GM12878 (cell line): ENCODE results near the gene ZC3H6. TPM values are rescaled to one million over a fixed set of nuclear protein-coding genes. Genes with fewer than 3 reads are reported as not detected.

Experiments
- ATAC-seq: fragments of 200-7000 bp; cut with Tn5 transposase; 3 replicates; pipeline ENCODE4 v1.9.1; 2020; ENCODE audit warnings: mild to moderate bottlenecking, moderate library complexity
- BruUV-seq: library from RNA; stranded (reverse); fragments of 400-500 nt; replicated peaks from 2 replicates; lab custom pipeline; 2021; lab: Mats Ljungman, UMichigan
- CTCF ChIA-PET: fragments of 300-600 bp; sonication (Branson Sonifier 250); formaldehyde crosslinking; extraction: SDS; loops from one replicate; lab custom pipeline; 2021; ENCODE audit warnings: inconsistent platforms; lab: Yijun Ruan, JAX
- POLR2A ChIA-PET: fragments of 350-600 bp; formaldehyde crosslinking; extraction: SDS; loops from one replicate; lab custom pipeline; 2021; ENCODE audit warnings: inconsistent platforms; lab: Charles Lee
- RAD21 ChIA-PET: fragments of 300-600 bp; sonication (Branson Sonifier 250); formaldehyde crosslinking; loops from one replicate; lab custom pipeline; 2023; ENCODE audit warnings: antibody characterized with exemption; ENCODE audit not compliant: unreplicated experiment; lab: Charles Lee
- SMC1A ChIA-PET: fragments of 300-600 bp; sonication (Branson Sonifier 250); formaldehyde crosslinking; loops from one replicate; lab custom pipeline; 2023; ENCODE audit not compliant: unreplicated experiment, uncharacterized antibody; lab: Charles Lee
- DNase-seq: peaks from one replicate; pipeline ENCODE4 v3.0.0-alpha.2; 2011; ENCODE audit warnings: low read depth, low spot score
- FAIRE-seq: peaks from 3 replicates; lab custom pipeline; 2011; peaks lifted over from hg19 to GRCh38; lab: Jason Lieb, UNC
- H2AFZ ChIP-seq: 2 replicates; pipeline ENCODE4 v1.6.0; 2011; ENCODE audit warnings: low read depth, low read length, control low read depth; ENCODE audit not compliant: control insufficient read depth
- H3K27ac ChIP-seq: 2 replicates; pipeline ENCODE4 v1.5.1; 2011; ENCODE audit warnings: control low read depth; ENCODE audit not compliant: control insufficient read depth, insufficient read depth
- H3K27me3 ChIP-seq, 2 experiments: replicated peaks in 1 of 2; 2 replicates each; pipeline versions ENCODE4 v1.6.0 to v1.6.1; 2011; ENCODE audit warnings: low read length in 1 of 2; ENCODE audit not compliant: control insufficient read depth in 2 of 2, insufficient read depth in 2 of 2
- H3K36me3 ChIP-seq, 2 experiments: 2 replicates each; pipeline ENCODE4 v1.5.1; 2011; ENCODE audit warnings: low read length in 1 of 2; ENCODE audit not compliant: control insufficient read depth in 2 of 2, insufficient read depth in 2 of 2
- H3K4me1 ChIP-seq: 2 replicates; pipeline ENCODE4 v1.6.1; 2011; ENCODE audit warnings: mild to moderate bottlenecking, low read length, moderate library complexity, mixed read lengths; ENCODE audit not compliant: control insufficient read depth, insufficient read depth
- H3K4me2 ChIP-seq: 2 replicates; pipeline ENCODE4 v1.6.0; 2011; ENCODE audit warnings: control low read depth; ENCODE audit not compliant: control insufficient read depth, insufficient read depth
- H3K4me3 ChIP-seq: fragments of 200-600 bp; sonication (generic); 2 replicates; pipeline ENCODE4 v1.5.1; 2016
- H3K79me2 ChIP-seq: 2 replicates; pipeline ENCODE4 v1.6.0; 2011; ENCODE audit warnings: low read length; ENCODE audit not compliant: control insufficient read depth, insufficient read depth
- H3K9ac ChIP-seq: 2 replicates; pipeline ENCODE4 v1.8.0; 2011; ENCODE audit warnings: low read length, control low read depth, mixed read lengths; ENCODE audit not compliant: control insufficient read depth, insufficient read depth
- H3K9me3 ChIP-seq: replicated peaks from 3 replicates; pipeline ENCODE4 v1.5.1; 2011; ENCODE audit warnings: mild to moderate bottlenecking, low read length; ENCODE audit not compliant: control insufficient read depth, insufficient read depth
- H4K20me1 ChIP-seq: 2 replicates; pipeline ENCODE4 v1.6.0; 2011; ENCODE audit not compliant: control insufficient read depth, insufficient read depth
- CUX1 ChIP-seq: IDR thresholded peaks from 2 replicates; pipeline ENCODE4 v1.6.1; 2012; ENCODE audit warnings: improper control_type of control experiment, low read depth, low read length; ENCODE audit not compliant: insufficient replicate concordance
- EP300 ChIP-seq, 2 experiments: fragments of 150-350 bp in 1 of 2; IDR thresholded peaks; 2 replicates each; pipeline ENCODE4 v1.6.1; 2011 to 2012; ENCODE audit warnings: low read depth in 2 of 2, low read length in 2 of 2, borderline replicate concordance in 1 of 2, improper control_type of control experiment in 1 of 2, inconsistent platforms in 1 of 2; ENCODE audit not compliant: control insufficient read depth in 1 of 2
- FOXM1 ChIP-seq: IDR thresholded peaks from 2 replicates; pipeline ENCODE4 v1.6.1; 2012; ENCODE audit warnings: low read depth, mild to moderate bottlenecking, inconsistent platforms, low read length, moderate library complexity
- GABPA ChIP-seq: IDR thresholded peaks from 2 replicates; pipeline ENCODE4 v1.6.1; 2014; ENCODE audit warnings: antibody characterized with exemption, low read depth, mild to moderate bottlenecking, inconsistent platforms
- HCFC1 ChIP-seq: fragments of 150-350 bp; IDR thresholded peaks from 2 replicates; pipeline ENCODE4 v1.6.1; 2014; ENCODE audit warnings: low read length
- KDM1A ChIP-seq: fragments of 200-600 bp; sonication (generic); IDR thresholded peaks from 2 replicates; pipeline ENCODE4 v1.6.1; 2016; ENCODE audit warnings: borderline replicate concordance
- MEF2B ChIP-seq: fragments of 450-650 bp; IDR thresholded peaks from 2 replicates; pipeline ENCODE4 v1.6.1; 2018; ENCODE audit warnings: mild to moderate bottlenecking, moderate library complexity; ENCODE audit not compliant: partially characterized antibody, poor library complexity, severe bottlenecking
- NR2F1 ChIP-seq: fragments of 450-650 bp; conservative IDR thresholded peaks from 2 replicates; pipeline ENCODE4 v1.6.1; 2017; ENCODE audit warnings: mild to moderate bottlenecking
- POLR2AphosphoS5 ChIP-seq: IDR thresholded peaks from 2 replicates; pipeline ENCODE4 v1.6.1; 2011; ENCODE audit warnings: mild to moderate bottlenecking, low read length, inconsistent platforms
- RFX5 ChIP-seq: IDR thresholded peaks from 2 replicates; pipeline ENCODE4 v1.6.1; 2011; ENCODE audit warnings: low read depth, low read length, improper control_type of control experiment
- SIN3A ChIP-seq: IDR thresholded peaks from 2 replicates; pipeline ENCODE4 v1.6.1; 2012; ENCODE audit warnings: low read depth, low read length, improper control_type of control experiment
- SPI1 ChIP-seq: IDR thresholded peaks from 2 replicates; pipeline ENCODE4 v1.6.1; 2011; ENCODE audit warnings: low read depth, mild to moderate bottlenecking, low read length, moderate library complexity, borderline replicate concordance; ENCODE audit not compliant: insufficient read depth
- in situ Hi-C: fragments of 300-500 bp; cut with MboI; formaldehyde crosslinking; loops from 9 replicates; pipeline ENCODE4 v1.14.3; 2018; ENCODE audit warnings: mixed read lengths
- intact Hi-C: fragments of 100-400 bp; cut with micrococcal nuclease; formaldehyde crosslinking; loops from one replicate; pipeline ENCODE4 v1.14.2; 2022; ENCODE audit not compliant: unreplicated experiment
- polyA plus RNA-seq, 11 experiments: library from polyadenylated mRNA; depleted of rRNA in 4 of 11; unstranded in 6 of 11; stranded (reverse) in 5 of 11; fragments of >200 nt; fragmentation: Nextera tagmentation in 4 of 11; fragmentation: Illumina TruSeq in 1 of 11; extraction: Ambion mirVana in 4 of 11; extraction: Trizol in 1 of 11; gene quantifications; 1 replicate in 1 of 11; 2 replicates in 10 of 11; pipeline versions ENCODE4 v1.2.1 to v1.2.3, GENCODE V29; 2011 to 2016; ENCODE audit warnings: inconsistent platforms in 2 of 11, missing spikeins in 2 of 11, low read depth in 1 of 11
- total RNA-seq, 4 experiments: library from RNA; depleted of rRNA in 3 of 4; stranded (reverse); fragments of >200 nt in 3 of 4; fragmentation: Illumina TruSeq in 1 of 4; extraction: Trizol in 1 of 4; gene quantifications; 2 replicates each; pipeline versions ENCODE4 v1.2.1 to v1.2.3, GENCODE V29; 2013 to 2021

Gene ZC3H6
- total and polyA plus RNA-seq, 10 of the 15 experiments (the other 5 are each of a cell fraction or from before 2014, with no cell fraction given): 0.53 to 4.7 (median 1.9) TPM

- TF ChIP-seq CUX1: no peak
- no peak for TF ChIP-seq EP300 (IDR thresholded peaks at IDR 0.05; ENCODE audit: borderline replicate concordance in 1 of 2, control insufficient read depth in 1 of 2, low read depth in 2 of 2, low read length in 2 of 2)
- TF ChIP-seq NR2F1: no peak
Observed at GRCh38 chr2:112310906-112311305, 35.5 kb downstream of the ZC3H6 start (continued).

GRCh38 chr2:112311932-112312331, 36.5 kb downstream of the ZC3H6 start:
- Histone ChIP-seq H4K20me1 (no peaks in the 10 kb centered on the region), H3K9me3 (no peaks in the 10 kb centered on the region), H3K79me2 (no peaks in the 10 kb centered on the region), H3K9ac (no peak overlapping the region), H3K27ac (no peak overlapping the region), H3K27me3 (no peaks in the 10 kb centered on the region), H3K4me3 (no peak overlapping the region), H2AFZ (no peak overlapping the region), H3K4me2 (no peak overlapping the region), H3K4me1 (no peaks in the 10 kb centered on the region), H3K36me3 (no peaks in the 10 kb centered on the region)
- ChIA-PET POLR2A (no interaction called here), SMC1A (interaction anchor here (1.2 to 1.4 kb wide), 2 partner anchors 17 to 25 kb away, joined by 3 to 4 read pairs; no protein-coding TSS in a partner anchor), CTCF (interaction anchor here (1.2 kb wide), 1 partner anchor 11 kb away, joined by 3 read pairs; no protein-coding TSS in a partner anchor), RAD21 (no interaction called here)
- in situ Hi-C loops: no loop called here
- no peak for ATAC-seq
- DNase-seq: no peak
- intact Hi-C loops: no loop called here
- TF ChIP-seq FOXM1 (no peak), POLR2AphosphoS5 (no peak), SPI1 (no peak), SIN3A (no peak), HCFC1 (no peak), MEF2B (no peak), GABPA (no peak), KDM1A (no peak), RFX5 (no peak)
- no TSS peak for BruUV-seq
- no peak for FAIRE-seq
